HCT116 (cell line): ENCODE data around the gene IDUA. TPM values are rescaled to one million over a fixed set of nuclear protein-coding genes. Genes with fewer than 3 reads are reported as not detected.

ENCODE experiments used
- ATAC-seq: fragments of 200-7000 bp; cut with Tn5 transposase; 2 replicates; pipeline ENCODE4 v1.9.1; 2020; ENCODE audit warnings: mild to moderate bottlenecking, moderate library complexity
- BruUV-seq: library from RNA; stranded (reverse); fragments of 400-500 nt; replicated peaks from 2 replicates; lab custom pipeline; 2021; lab: Mats Ljungman, UMichigan
- CTCF ChIA-PET: fragments of 300-600 bp; sonication (Branson Sonifier 250); formaldehyde crosslinking; loops from one replicate; lab custom pipeline; 2021; ENCODE audit warnings: antibody characterized with exemption; lab: Charles Lee
- POLR2A ChIA-PET: fragments of 300-600, 350-600 bp; sonication (Branson Sonifier 250); formaldehyde crosslinking; loops from one replicate; lab custom pipeline; 2021; ENCODE audit warnings: antibody characterized with exemption; lab: Charles Lee
- RAD21 ChIA-PET, 2 experiments: fragments of 300-600 bp; sonication (Branson Sonifier 250); formaldehyde crosslinking; loops; one replicate each; lab custom pipeline; 2023; ENCODE audit warnings: low total read pairs in 2 of 2; ENCODE audit not compliant: uncharacterized antibody in 2 of 2, unreplicated experiment in 2 of 2, low non-redundant PET in 1 of 2; lab: Charles Lee
- DNase-seq: peaks from one replicate; pipeline ENCODE4 v3.0.0-alpha.2; 2010; ENCODE audit warnings: low read depth, low spot score
- H2AFZ ChIP-seq: fragments of 200-600 bp; shearing (Covaris generic), sonication (generic); 2 replicates; pipeline ENCODE4 v1.6.1; 2017; ENCODE audit warnings: low read depth, mixed run types, mixed read lengths, antibody characterized with exemption, low read length; ENCODE audit not compliant: poor library complexity, severe bottlenecking
- H3K27ac ChIP-seq: 2 replicates; pipeline ENCODE4 v1.5.1; 2012; ENCODE audit warnings: low read depth, low read length
- H3K27me3 ChIP-seq: fragments of 200-600 bp; sonication (generic); 2 replicates; pipeline ENCODE4 v1.6.1; 2016; ENCODE audit warnings: mixed run types, low read length, mixed read lengths; ENCODE audit not compliant: insufficient read depth
- H3K36me3 ChIP-seq, 2 experiments: fragments of 200-500 bp in 1 of 2; fragments of 200-600 bp in 1 of 2; sonication (Bioruptor generic) in 1 of 2; sonication (generic) in 1 of 2; 2 replicates each; pipeline versions ENCODE4 v1.5.1 to v1.6.1; 2014 to 2016; ENCODE audit warnings: low read length in 2 of 2, inconsistent platforms in 1 of 2, mixed read lengths in 1 of 2, mixed run types in 1 of 2; ENCODE audit not compliant: insufficient read depth in 2 of 2, control insufficient read depth in 1 of 2
- H3K4me1 ChIP-seq, 2 experiments: fragments of 200-600 bp in 1 of 2; sonication (generic) in 1 of 2; 2 replicates each; pipeline versions ENCODE4 v1.5.1 to v1.6.1; 2012 to 2017; ENCODE audit warnings: low read length in 2 of 2, inconsistent platforms in 1 of 2, mild to moderate bottlenecking in 1 of 2, mixed read lengths in 1 of 2, mixed run types in 1 of 2, moderate library complexity in 1 of 2; ENCODE audit not compliant: insufficient read depth in 2 of 2, control insufficient read depth in 1 of 2
- H3K4me2 ChIP-seq: fragments of 200-600 bp; sonication (generic); 2 replicates; pipeline ENCODE4 v1.6.1; 2017; ENCODE audit warnings: mixed run types, low read length, mixed read lengths
- H3K4me3 ChIP-seq, 2 experiments: fragments of 200-600 bp in 1 of 2; sonication (generic) in 1 of 2; replicated peaks in 1 of 2; 2 replicates each; pipeline ENCODE4 v1.5.1; 2011 to 2016; ENCODE audit warnings: low read length in 2 of 2, control low read depth in 1 of 2, low read depth in 1 of 2, mild to moderate bottlenecking in 1 of 2, mixed read lengths in 1 of 2, mixed run types in 1 of 2
- H3K79me2 ChIP-seq: fragments of 200-600 bp; sonication (generic); 2 replicates; pipeline ENCODE4 v1.6.1; 2017; ENCODE audit warnings: mild to moderate bottlenecking, mixed run types, low read length, moderate library complexity, mixed read lengths; ENCODE audit not compliant: insufficient read depth
- H3K9ac ChIP-seq: fragments of 200-600 bp; sonication (generic); 2 replicates; pipeline ENCODE4 v1.6.1; 2016; ENCODE audit warnings: low read length, mixed read lengths
- H3K9me2 ChIP-seq: fragments of 200-600 bp; sonication (generic), shearing (Covaris generic); 2 replicates; pipeline ENCODE4 v1.6.1; 2017; ENCODE audit warnings: mixed run types, mild to moderate bottlenecking, moderate library complexity; ENCODE audit not compliant: insufficient read depth
- H3K9me3 ChIP-seq, 2 experiments: fragments of 200-500 bp in 1 of 2; fragments of 200-600 bp in 1 of 2; sonication (Bioruptor generic) in 1 of 2; sonication (generic) in 1 of 2; 2 replicates each; pipeline ENCODE4 v1.6.1; 2014 to 2017; ENCODE audit warnings: low read length in 2 of 2, mixed read lengths in 2 of 2, inconsistent platforms in 1 of 2, low read depth in 1 of 2, mild to moderate bottlenecking in 1 of 2, mixed run types in 1 of 2, moderate library complexity in 1 of 2; ENCODE audit not compliant: control insufficient read depth in 1 of 2, insufficient read depth in 1 of 2
- H4K20me1 ChIP-seq: fragments of 200-600 bp; sonication (generic), shearing (Covaris generic); 2 replicates; pipeline ENCODE4 v1.6.1; 2017; ENCODE audit warnings: mixed run types, mild to moderate bottlenecking, moderate library complexity; ENCODE audit not compliant: insufficient read depth
- ATF3 ChIP-seq: IDR thresholded peaks from 2 replicates; pipeline ENCODE4 v1.6.1; 2012
- CBX3 ChIP-seq: IDR thresholded peaks from 2 replicates; pipeline ENCODE4 v1.6.1; 2012; ENCODE audit warnings: low read depth
- CEBPB ChIP-seq: IDR thresholded peaks from 2 replicates; pipeline ENCODE4 v1.6.1; 2012; ENCODE audit warnings: low read depth
- EZH2 ChIP-seq: fragments of 200-600 bp; sonication (generic); IDR thresholded peaks from 2 replicates; pipeline ENCODE4 v1.6.1; 2017; ENCODE audit warnings: antibody characterized with exemption, mixed run types
- FOSL1 ChIP-seq: IDR thresholded peaks from 2 replicates; pipeline ENCODE4 v1.6.1; 2012; ENCODE audit warnings: low read depth
- REST ChIP-seq: IDR thresholded peaks from 2 replicates; pipeline ENCODE4 v1.6.1; 2012; ENCODE audit warnings: low read depth
- SIN3A ChIP-seq: IDR thresholded peaks from 2 replicates; pipeline ENCODE4 v1.6.1; 2012; ENCODE audit warnings: low read depth
- SRF ChIP-seq: IDR thresholded peaks from 2 replicates; pipeline ENCODE4 v1.6.1; 2012; ENCODE audit warnings: low read depth
- ZBTB33 ChIP-seq: IDR thresholded peaks from 2 replicates; pipeline ENCODE4 v1.6.1; 2011; ENCODE audit warnings: mild to moderate bottlenecking, low read length, moderate library complexity; ENCODE audit not compliant: insufficient replicate concordance; ENCODE audit errors: extremely low read depth
- intact Hi-C: fragments of 100-400 bp; cut with micrococcal nuclease; formaldehyde crosslinking; loops from 2 replicates; pipeline ENCODE4 v1.10.0; 2022
- total RNA-seq: library from RNA; stranded (reverse); gene quantifications from one replicate; pipeline ENCODE4 v1.2.1, GENCODE V29; 2021; ENCODE audit not compliant: unreplicated experiment

Gene IDUA
- total RNA-seq, 1 experiment from 2014 or later = 28.2 TPM

GRCh38 chr4:1033840-1034551 lies 47.2 kb downstream of the IDUA start:
- Histone ChIP-seq H3K79me2 (no peaks in the 10 kb centered on the region), H3K27me3 (no peaks in the 10 kb centered on the region), H3K4me1 (peaks cover 16 to 29% of the 10 kb centered on the region in 2 experiments), H2AFZ (no peak overlapping the region), H3K9me2 (no peaks in the 10 kb centered on the region), H3K4me2 (no peak overlapping the region), H3K9me3 (no peaks in the 10 kb centered on the region), H3K4me3 (no peak overlapping the region), H3K27ac (no peak overlapping the region), H3K36me3 (no peaks in the 10 kb centered on the region), H3K9ac (no peak overlapping the region), H4K20me1 (no peaks in the 10 kb centered on the region)
- ChIA-PET CTCF (no interaction called here), RAD21 (no interaction called here), POLR2A (interaction anchor here (0.6 kb wide), 1 partner anchor 9 kb away, joined by 4 read pairs; no protein-coding TSS in a partner anchor)
- BruUV-seq = no TSS peak
- TF ChIP-seq EZH2 = no peak
- TF ChIP-seq ZBTB33 = no peak
- no peak for TF ChIP-seq SRF
- TF ChIP-seq CEBPB = no peak
- TF ChIP-seq FOSL1 = no peak
- no peak for ATAC-seq
- intact Hi-C loops = no loop called here
- no peak for DNase-seq

GRCh38 chr4:1035510-1035909 lies 48.7 kb downstream of the IDUA start:
- Histone ChIP-seq H3K27ac (no peak overlapping the region; the same call in 1 of the 2 replicates), H3K4me2 (no peak overlapping the region), H3K79me2 (no peaks in the 10 kb centered on the region), H3K9me2 (no peaks in the 10 kb centered on the region), H3K36me3 (no peaks in the 10 kb centered on the region), H3K9me3 (no peaks in the 10 kb centered on the region), H2AFZ (no peak overlapping the region), H4K20me1 (no peaks in the 10 kb centered on the region), H3K4me3 (no peak overlapping the region), H3K4me1 (peaks cover 20 to 29% of the 10 kb centered on the region in 2 experiments), H3K9ac (no peak overlapping the region), H3K27me3 (no peaks in the 10 kb centered on the region)
- DNase-seq = no peak
- no peak for ATAC-seq
- ChIA-PET CTCF (no interaction called here), POLR2A (no interaction called here), RAD21 (no interaction called here)
- no TSS peak for BruUV-seq
- intact Hi-C loops = no loop called here
- TF ChIP-seq SIN3A (no peak), EZH2 (no peak), REST (no peak), CBX3 (no peak), ZBTB33 (no peak), ATF3 (no peak), FOSL1 (no peak)
